Subcutaneous adipose tissue (tissue), 4 donors: ENCODE data around the gene THEMIS. TPM values are rescaled to one million over a fixed set of nuclear protein-coding genes. Genes with fewer than 3 reads are reported as not detected.

ENCODE experiments used
- CTCF ChIP-seq: fragments of 450-650 bp; IDR thresholded peaks from one replicate; pipeline ENCODE4 v1.5.1; 2016; ENCODE audit warnings: low read depth, mild to moderate bottlenecking, control low read depth, antibody characterized with exemption, moderate library complexity
- small RNA-seq: library from RNA; depleted of rRNA; stranded (forward); fragments of <200 nt; gene quantifications from one replicate; pipeline ENCODE3, GENCODE V24; 2016
- total RNA-seq, 4 donors: library from RNA; depleted of rRNA; stranded (reverse); fragments of >200 nt; gene quantifications; one replicate each; pipeline ENCODE4 v1.1.0, GENCODE V29; 2016

The THEMIS gene
- total RNA-seq, 4 donors from 2014 or later, result 0.19 to 1.2 (median 1.0) TPM

- TF ChIP-seq CTCF, result no peak
These were observed 216.4 kb downstream of the THEMIS start for GRCh38 chr6:127684501-127684900.

Small RNAs within 50 kb of the gene (small RNA-seq; reads per million reads assigned to genes)
- not detected for gene MRPS17P5
